CD8-positive, alpha-beta memory T cell (primary cell): ENCODE measurements around the gene SHPK. TPM values are rescaled to one million over a fixed set of nuclear protein-coding genes. Genes with fewer than 3 reads are reported as not detected.

Experiments used
- CTCF ChIA-PET: fragments of 350-600 bp; sonication (Branson Sonifier 250); formaldehyde crosslinking; loops from one replicate; lab custom pipeline; 2021; ENCODE audit warnings: antibody characterized with exemption; lab: Charles Lee
- POLR2A ChIA-PET: fragments of 350-600 bp; sonication (Branson Sonifier 250); formaldehyde crosslinking; loops from one replicate; lab custom pipeline; 2021; ENCODE audit warnings: antibody characterized with exemption; lab: Charles Lee
- DNase-seq, 5 donors: peaks; one replicate each; pipeline versions ENCODE4 v3.0.0 to v3.0.0-alpha.2; 2020 to 2022; ENCODE audit warnings: mixed read lengths in 1 of 5
- H3K27ac ChIP-seq: one replicate; pipeline ENCODE4 v1.7.0; 2013; ENCODE audit warnings: low read depth, mild to moderate bottlenecking, low read length, moderate library complexity
- H3K27me3 ChIP-seq: 2 replicates; pipeline ENCODE4 v1.7.0; 2013; ENCODE audit warnings: low read length, mild to moderate bottlenecking; ENCODE audit not compliant: insufficient read depth, poor library complexity, severe bottlenecking
- H3K36me3 ChIP-seq: 2 replicates; pipeline ENCODE4 v1.7.0; 2013; ENCODE audit warnings: mild to moderate bottlenecking, low read length, moderate library complexity; ENCODE audit not compliant: insufficient read depth
- H3K4me1 ChIP-seq: 2 replicates; pipeline ENCODE4 v1.7.0; 2013; ENCODE audit warnings: mild to moderate bottlenecking, low read length, moderate library complexity; ENCODE audit not compliant: insufficient read depth
- H3K4me3 ChIP-seq: 2 replicates; pipeline ENCODE4 v1.7.0; 2013; ENCODE audit warnings: mild to moderate bottlenecking, low read length
- H3K9me3 ChIP-seq: 2 replicates; pipeline ENCODE4 v1.7.0; 2013; ENCODE audit warnings: mild to moderate bottlenecking, low read length
- H3K27ac Mint-ChIP-seq, 8 donors: one replicate each; pipeline ENCODE4 v1.8.0; 2020 to 2021; ENCODE audit warnings: mixed read lengths in 8 of 8, mild to moderate bottlenecking in 6 of 8, inconsistent platforms in 3 of 8, moderate library complexity in 3 of 8
- H3K27me3 Mint-ChIP-seq, 2 donors: one replicate each; pipeline ENCODE4 v1.8.0; 2020 to 2021; ENCODE audit warnings: mixed read lengths in 2 of 2, mild to moderate bottlenecking in 1 of 2, moderate library complexity in 1 of 2
- H3K36me3 Mint-ChIP-seq, 3 donors: one replicate each; pipeline ENCODE4 v1.8.0; 2020 to 2021; ENCODE audit warnings: mixed read lengths in 3 of 3, inconsistent platforms in 1 of 3, mild to moderate bottlenecking in 1 of 3
- H3K4me1 Mint-ChIP-seq, 3 donors: one replicate each; pipeline ENCODE4 v1.8.0; 2020 to 2021; ENCODE audit warnings: mixed read lengths in 3 of 3, inconsistent platforms in 1 of 3, mild to moderate bottlenecking in 1 of 3
- H3K4me3 Mint-ChIP-seq, 7 donors: one replicate each; pipeline ENCODE4 v1.8.0; 2020 to 2021; ENCODE audit warnings: mixed read lengths in 7 of 7, mild to moderate bottlenecking in 6 of 7, moderate library complexity in 4 of 7, inconsistent platforms in 2 of 7
- H3K9me3 Mint-ChIP-seq, 5 donors: one replicate each; pipeline ENCODE4 v1.8.0; 2020 to 2022; ENCODE audit warnings: mixed read lengths in 5 of 5, mild to moderate bottlenecking in 3 of 5, moderate library complexity in 2 of 5, inconsistent platforms in 1 of 5
- polyA plus RNA-seq: library from polyadenylated mRNA; unstranded; fragments of 300-500 nt; fragmentation: Illumina TruSeq; gene quantifications from one replicate; pipeline ENCODE4 v1.2.3, GENCODE V29; 2021
- total RNA-seq, 2 experiments: library from RNA; stranded (reverse); gene quantifications; one replicate each; pipeline ENCODE4 v1.2.3, GENCODE V29; 2021

SHPK gene
- total and polyA plus RNA-seq, 3 experiments from 2014 or later, result 6.9 to 17.1 (median 17.0) TPM

DNA sequence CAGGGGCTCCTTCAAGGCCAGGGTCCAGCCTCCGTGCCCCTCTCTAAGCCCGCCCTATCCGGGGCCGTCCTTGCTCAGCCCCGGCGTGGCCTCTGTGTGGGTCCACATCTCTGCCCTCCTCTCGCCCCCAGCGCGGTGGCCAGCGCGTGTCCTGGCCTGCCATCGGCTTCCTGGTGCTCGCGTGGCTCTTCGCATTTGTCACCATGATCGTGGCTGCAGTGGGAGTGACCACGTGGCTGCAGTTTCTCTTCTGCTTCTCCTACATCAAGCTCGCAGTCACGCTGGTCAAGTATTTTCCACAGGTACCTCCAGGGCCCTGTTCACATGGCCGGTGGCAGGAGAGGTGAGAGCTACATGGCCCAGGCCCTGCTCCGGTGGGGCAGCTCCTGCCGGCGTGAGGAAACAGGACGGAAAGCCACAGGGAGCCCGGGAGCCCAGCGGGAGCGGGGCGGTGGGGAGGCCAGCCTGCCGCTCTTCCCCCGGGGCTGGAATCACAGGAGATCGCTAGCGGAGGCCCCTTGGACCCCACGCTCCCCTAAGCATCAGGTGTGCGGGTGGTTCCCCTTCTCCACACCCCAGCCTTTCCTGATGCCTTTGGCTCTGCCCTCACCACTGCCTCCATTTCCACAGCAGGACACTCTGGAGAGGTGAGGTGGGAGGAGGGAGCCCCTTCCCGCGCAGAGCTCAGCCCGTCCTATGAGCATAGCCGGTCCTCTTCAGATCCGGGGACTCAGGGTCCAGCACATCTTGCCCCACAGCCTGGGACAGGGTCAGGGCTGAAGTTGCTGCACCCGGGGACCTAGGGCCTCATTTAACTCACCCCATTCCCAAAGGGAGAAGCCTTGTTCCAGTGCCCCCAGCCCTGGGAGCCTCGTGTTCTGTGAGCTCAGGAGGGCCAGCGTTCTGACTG, 22.1 kb upstream of the SHPK start:
- Histone ChIP-seq H3K4me3 (no peak overlapping the region), H3K4me1 (no peaks in the 10 kb centered on the region), H3K36me3 (no peaks in the 10 kb centered on the region), H3K27ac (no peak overlapping the region), H3K27me3 (no peaks in the 10 kb centered on the region), H3K9me3 (no peaks in the 10 kb centered on the region)
- Mint-ChIP-seq H3K27ac (no peak overlapping the region), H3K4me1 (no peaks in the 10 kb centered on the region), H3K9me3 (no peaks in the 10 kb centered on the region), H3K4me3 (peak overlapping the region in 1 of 7 donors; percentile 48), H3K27me3 (no peaks in the 10 kb centered on the region), H3K36me3 (peaks cover 0 to 3% (median 0%) of the 10 kb centered on the region in 3 donors)
- no peak for DNase-seq
- CTCF ChIA-PET, result no interaction called here
- POLR2A ChIA-PET, result no interaction called here

DNA sequence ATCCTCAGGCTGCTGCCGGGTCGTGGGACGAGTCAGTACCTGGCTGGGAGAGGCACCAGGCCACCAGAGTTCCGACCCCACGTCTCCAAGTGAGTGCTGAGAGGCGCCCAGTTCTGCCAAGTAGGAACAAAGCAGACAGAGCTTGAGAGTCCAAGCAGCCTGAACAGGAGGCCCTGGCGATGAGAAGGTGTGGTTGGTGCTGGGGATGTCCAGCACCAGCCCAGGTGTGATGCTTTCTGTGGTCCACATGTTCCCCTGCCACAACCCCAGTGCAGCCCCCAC, 21.5 kb upstream of the SHPK start:
- H3K27me3 Mint-ChIP-seq, result no peaks in the 10 kb centered on the region
- H3K4me1 Mint-ChIP-seq, result no peaks in the 10 kb centered on the region
- Histone ChIP-seq H3K4me1 (no peaks in the 10 kb centered on the region), H3K4me3 (no peak overlapping the region), H3K9me3 (no peaks in the 10 kb centered on the region), H3K27ac (no peak overlapping the region), H3K27me3 (no peaks in the 10 kb centered on the region), H3K36me3 (no peaks in the 10 kb centered on the region)
- no peak for DNase-seq
- H3K36me3 Mint-ChIP-seq, result peaks cover 0 to 3% (median 0%) of the 10 kb centered on the region in 3 donors
- H3K27ac Mint-ChIP-seq, result no peak overlapping the region
- H3K4me3 Mint-ChIP-seq, result no peak overlapping the region
- POLR2A ChIA-PET, result no interaction called here
- no peaks in the 10 kb centered on the region for H3K9me3 Mint-ChIP-seq
- CTCF ChIA-PET, result no interaction called here

DNA sequence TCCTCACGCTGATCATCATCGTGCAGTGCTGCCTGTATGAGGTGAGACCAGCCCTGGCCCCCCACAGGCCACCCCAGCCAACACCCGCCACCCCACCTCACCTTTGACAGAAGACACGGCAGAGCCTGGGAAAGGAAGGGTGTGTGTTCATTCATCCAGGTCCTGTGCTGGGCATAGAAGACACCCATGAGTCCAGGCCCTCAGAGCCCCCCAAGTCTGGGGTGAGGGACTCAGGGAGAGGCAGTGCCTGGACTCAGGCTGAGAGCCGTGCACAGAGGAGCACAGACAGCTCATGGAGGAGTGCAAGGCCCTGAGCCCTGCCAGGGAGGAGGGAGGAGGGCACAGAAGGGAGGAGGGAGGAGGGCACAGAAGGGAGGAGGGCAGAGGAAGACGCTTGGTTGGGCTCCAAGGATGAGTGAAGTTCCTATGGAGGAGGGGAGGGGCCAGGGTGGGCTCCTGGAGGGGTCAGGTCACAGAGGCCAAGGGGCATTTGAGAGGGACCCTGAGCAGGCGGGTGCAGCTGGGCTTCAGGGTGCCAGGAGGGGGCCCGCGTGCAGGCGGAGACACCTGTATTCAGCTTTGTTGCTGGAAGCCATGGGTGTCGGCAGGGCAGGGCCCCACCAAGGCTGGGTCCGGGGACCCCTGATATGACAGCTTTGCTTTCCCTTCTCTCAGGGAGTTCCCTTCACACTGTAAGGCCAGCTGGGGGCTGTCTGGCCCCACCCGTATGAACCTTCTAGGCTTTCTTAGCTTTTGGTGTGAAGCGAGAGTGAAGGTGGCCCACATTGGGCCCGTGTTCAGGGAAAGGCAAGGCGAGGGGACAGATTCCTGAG, 20.9 kb upstream of the SHPK start:
- peak overlapping the region in 1 of 7 donors; percentile 70 for H3K4me3 Mint-ChIP-seq
- peak overlapping the region in 1 of 8 donors; percentile 43 for H3K27ac Mint-ChIP-seq
- Histone ChIP-seq H3K4me1 (no peaks in the 10 kb centered on the region), H3K36me3 (no peaks in the 10 kb centered on the region), H3K27me3 (no peaks in the 10 kb centered on the region), H3K4me3 (no peak overlapping the region), H3K9me3 (no peaks in the 10 kb centered on the region), H3K27ac (no peak overlapping the region)
- DNase-seq, result no peak
- H3K4me1 Mint-ChIP-seq, result no peaks in the 10 kb centered on the region
- H3K9me3 Mint-ChIP-seq, result no peaks in the 10 kb centered on the region
- H3K36me3 Mint-ChIP-seq, result peaks cover 0 to 3% (median 0%) of the 10 kb centered on the region in 3 donors
- H3K27me3 Mint-ChIP-seq, result no peaks in the 10 kb centered on the region
- ChIA-PET POLR2A (no interaction called here), CTCF (no interaction called here)

- DNase-seq, result no peak
- Histone ChIP-seq H3K4me3 (no peak overlapping the region), H3K9me3 (no peaks in the 10 kb centered on the region), H3K4me1 (no peaks in the 10 kb centered on the region), H3K27ac (no peak overlapping the region), H3K27me3 (no peaks in the 10 kb centered on the region), H3K36me3 (no peaks in the 10 kb centered on the region)
- no peak overlapping the region for H3K27ac Mint-ChIP-seq
- H3K9me3 Mint-ChIP-seq, result no peaks in the 10 kb centered on the region
- ChIA-PET POLR2A (no interaction called here), CTCF (no interaction called here)
- H3K36me3 Mint-ChIP-seq, result peaks cover 0 to 3% (median 0%) of the 10 kb centered on the region in 3 donors
- H3K4me3 Mint-ChIP-seq, result peak overlapping the region in 1 of 7 donors; percentile 70
- H3K4me1 Mint-ChIP-seq, result no peaks in the 10 kb centered on the region
- H3K27me3 Mint-ChIP-seq, result no peaks in the 10 kb centered on the region
Measured at GRCh38 chr17:3656353-3656752, 20.3 kb upstream of the SHPK start.

GRCh38 chr17:3655766-3656165, 19.7 kb upstream of the SHPK start:
- ChIA-PET POLR2A (no interaction called here), CTCF (no interaction called here)
- Histone ChIP-seq H3K4me3 (no peak overlapping the region), H3K4me1 (no peaks in the 10 kb centered on the region), H3K27ac (no peak overlapping the region), H3K36me3 (no peaks in the 10 kb centered on the region), H3K9me3 (no peaks in the 10 kb centered on the region), H3K27me3 (no peaks in the 10 kb centered on the region)
- Mint-ChIP-seq H3K27me3 (no peaks in the 10 kb centered on the region), H3K4me3 (no peak overlapping the region), H3K4me1 (no peaks in the 10 kb centered on the region), H3K36me3 (peaks cover 0 to 3% (median 0%) of the 10 kb centered on the region in 3 donors), H3K27ac (no peak overlapping the region), H3K9me3 (no peaks in the 10 kb centered on the region)
- DNase-seq, result no peak

DNA sequence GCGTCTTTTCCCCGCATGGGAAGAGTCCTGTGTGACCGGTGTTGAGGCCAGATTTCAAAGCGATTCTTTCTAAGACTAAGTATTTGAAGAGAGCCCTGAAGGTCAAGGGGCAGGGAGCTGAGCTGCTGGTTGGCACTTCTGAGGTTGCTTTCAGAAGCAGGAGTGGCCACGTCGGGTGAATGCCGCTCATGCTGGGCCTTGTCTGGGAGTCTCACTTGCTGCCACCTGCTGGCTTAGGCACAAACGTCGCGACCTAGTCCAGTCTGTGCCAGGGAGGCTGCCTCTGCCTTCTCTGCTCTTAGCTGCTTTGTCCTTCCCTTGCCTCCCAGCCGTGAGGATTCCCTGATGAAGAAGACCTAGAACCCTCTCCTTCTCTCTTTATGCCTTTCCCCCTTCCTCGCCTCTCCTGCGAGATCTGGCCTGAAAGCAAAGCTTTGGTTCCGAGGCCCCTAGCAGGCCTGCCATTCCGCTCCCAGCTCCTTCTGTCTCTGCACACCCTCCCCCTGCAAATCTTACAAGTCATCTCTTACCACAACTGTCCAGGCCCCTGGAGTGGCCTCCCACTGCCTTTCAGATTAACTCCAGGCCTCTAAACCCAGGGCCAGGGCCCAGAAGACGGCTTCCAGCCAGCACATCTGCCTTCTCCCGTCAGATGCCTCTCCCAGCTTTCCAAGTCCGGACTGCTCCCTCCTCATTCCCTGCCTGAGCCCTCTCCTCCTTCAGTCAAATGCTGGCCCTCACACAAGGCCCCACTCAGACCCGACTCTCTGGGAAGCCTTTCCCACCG, 11.9 kb upstream of the SHPK start:
- H3K4me3 ChIP-seq, result no peak overlapping the region
- Mint-ChIP-seq H3K27ac (peak overlapping the region in 1 of 8 donors; percentile 35), H3K36me3 (peaks cover 0 to 22% (median 3%) of the 10 kb centered on the region in 3 donors), H3K4me3 (no peak overlapping the region), H3K4me1 (no peaks in the 10 kb centered on the region), H3K9me3 (no peaks in the 10 kb centered on the region), H3K27me3 (peaks cover 0 to 2% of the 10 kb centered on the region in 2 donors)
- no peaks in the 10 kb centered on the region for H3K9me3 ChIP-seq
- DNase-seq, result no peak
- POLR2A ChIA-PET, result interaction anchor here (1.1 kb wide), 1 partner anchor 11 kb away, joined by 4 read pairs; the partner anchor contains the start of genes CTNS and SHPK
- H3K27me3 ChIP-seq, result no peaks in the 10 kb centered on the region
- H3K4me1 ChIP-seq, result no peaks in the 10 kb centered on the region
- no peak overlapping the region for H3K27ac ChIP-seq
- no peaks in the 10 kb centered on the region for H3K36me3 ChIP-seq
- CTCF ChIA-PET, result interaction anchor here (1.5 kb wide), 1 partner anchor 12 kb away, joined by 3 read pairs; the partner anchor contains the start of gene SHPK

- POLR2A ChIA-PET, result interaction anchor here (1.1 kb wide), 1 partner anchor 11 kb away, joined by 4 read pairs; the partner anchor contains the start of genes CTNS and SHPK
- no peak overlapping the region for H3K27ac ChIP-seq
Measured at GRCh38 chr17:3647251-3647650, 11.2 kb upstream of the SHPK start.

More at GRCh38 chr17:3647251-3647650, 11.2 kb upstream of the SHPK start:
- H3K4me1 ChIP-seq, result no peaks in the 10 kb centered on the region
- CTCF ChIA-PET, result no interaction called here
- no peaks in the 10 kb centered on the region for H3K36me3 ChIP-seq
- Mint-ChIP-seq H3K36me3 (peaks cover 0 to 24% (median 3%) of the 10 kb centered on the region in 3 donors), H3K27me3 (peaks cover 0 to 2% of the 10 kb centered on the region in 2 donors), H3K27ac (no peak overlapping the region), H3K9me3 (no peaks in the 10 kb centered on the region), H3K4me3 (peak overlapping the region in 1 of 7 donors; percentile 48), H3K4me1 (no peaks in the 10 kb centered on the region)
- DNase-seq, result no peak
- H3K4me3 ChIP-seq, result no peak overlapping the region
- H3K9me3 ChIP-seq, result no peaks in the 10 kb centered on the region
- H3K27me3 ChIP-seq, result no peaks in the 10 kb centered on the region
